K562 (cell line): ENCODE measurements around the gene MYO18A. TPM values are rescaled to one million over a fixed set of nuclear protein-coding genes. Genes with fewer than 3 reads are reported as not detected.

Experiments used
- CBX2 ChIP-seq: fragments of 200-600 bp; sonication (generic); IDR thresholded peaks from one replicate; pipeline ENCODE4 v1.6.1; 2012; ENCODE audit warnings: mild to moderate bottlenecking, low read length, inconsistent platforms; ENCODE audit not compliant: insufficient read depth, poor library complexity, severe bottlenecking
- CC2D1A ChIP-seq: fragments of 450-650 bp; IDR thresholded peaks from 2 replicates; pipeline ENCODE4 v1.6.1; 2017; ENCODE audit warnings: mild to moderate bottlenecking
- CREM ChIP-seq: IDR thresholded peaks from 2 replicates; pipeline ENCODE4 v1.6.1; 2014; ENCODE audit warnings: antibody characterized with exemption, low read depth
- HDAC3 ChIP-seq: fragments of 450-650 bp; IDR thresholded peaks from 2 replicates; pipeline ENCODE4 v1.6.1; 2018; ENCODE audit warnings: borderline replicate concordance, mild to moderate bottlenecking, moderate library complexity; ENCODE audit not compliant: partially characterized antibody
- NFE2L1 ChIP-seq: fragments of 450-650 bp; IDR thresholded peaks from 2 replicates; pipeline ENCODE4 v1.6.1; 2016; ENCODE audit warnings: missing genetic modification characterization, low read depth, mild to moderate bottlenecking, missing compliant biosample characterization, moderate library complexity, borderline replicate concordance
- POLR2G ChIP-seq: fragments of 200-400 bp; formaldehyde crosslinking; IDR thresholded peaks from 2 replicates; pipeline ENCODE4 v1.6.1; 2017; ENCODE audit warnings: low read depth, mild to moderate bottlenecking, antibody characterized with exemption, low read length, moderate library complexity
- POLR2H ChIP-seq: IDR thresholded peaks from 2 replicates; pipeline ENCODE4 v1.6.1; 2016; ENCODE audit warnings: missing genetic modification characterization, low read depth, mild to moderate bottlenecking, control low read depth, missing compliant biosample characterization, moderate library complexity
- RAD21 ChIP-seq, 2 experiments: fragments of 250-450 bp in 1 of 2; fragments of 450-650 bp in 1 of 2; sonication (Bioruptor Pico) in 1 of 2; formaldehyde crosslinking in 1 of 2; IDR thresholded peaks in 1 of 2; conservative IDR thresholded peaks in 1 of 2; 2 replicates each; pipeline versions ENCODE4 v1.4.0 to v1.8.0; 2020 to 2022; ENCODE audit warnings: mild to moderate bottlenecking in 2 of 2, moderate library complexity in 1 of 2
- SIN3A ChIP-seq, 2 experiments: fragments of 150-350 bp in 1 of 2; IDR thresholded peaks; 2 replicates each; pipeline ENCODE4 v1.6.1; 2011 to 2016; ENCODE audit warnings: borderline replicate concordance in 2 of 2, low read depth in 2 of 2, low read length in 2 of 2, mild to moderate bottlenecking in 2 of 2, moderate library complexity in 2 of 2; ENCODE audit not compliant: control insufficient read depth in 1 of 2
- SNRNP70 ChIP-seq: fragments of 200-400 bp; formaldehyde crosslinking; optimal IDR thresholded peaks from 2 replicates; pipeline ENCODE3; 2017; ENCODE audit warnings: low read depth, low read length
- SREBF1 ChIP-seq: fragments of 150-350 bp; IDR thresholded peaks from 2 replicates; pipeline ENCODE4 v1.6.1; 2014; ENCODE audit warnings: antibody characterized with exemption, low read depth, low read length, borderline replicate concordance
- SRSF1 ChIP-seq: fragments of 200-400 bp; formaldehyde crosslinking; IDR thresholded peaks from 2 replicates; pipeline ENCODE4 v1.6.1; 2017; ENCODE audit warnings: mild to moderate bottlenecking, low read depth, low read length, moderate library complexity
- ZEB2 ChIP-seq: fragments of 450-650 bp; IDR thresholded peaks from 2 replicates; pipeline ENCODE4 v1.6.1; 2016
- ZNF253 ChIP-seq: fragments of 250-450 bp; sonication (Bioruptor Pico); conservative IDR thresholded peaks from 2 replicates; pipeline ENCODE4 v1.6.1; 2021; ENCODE audit warnings: mild to moderate bottlenecking
- ZZZ3 ChIP-seq: fragments of 450-650 bp; IDR thresholded peaks from 2 replicates; pipeline ENCODE4 v1.6.1; 2016; ENCODE audit warnings: antibody characterized with exemption, mild to moderate bottlenecking, moderate library complexity
- polyA plus RNA-seq, 8 experiments: library from polyadenylated mRNA; depleted of rRNA in 4 of 8; stranded (reverse) in 5 of 8; unstranded in 3 of 8; fragments of >200 nt; fragmentation: Nextera tagmentation in 2 of 8; fragmentation: Illumina TruSeq in 1 of 8; extraction: Ambion mirVana in 2 of 8; extraction: Trizol in 1 of 8; gene quantifications; 2 replicates each; pipeline versions ENCODE4 v1.2.1 to v1.2.3, GENCODE V29; 2011 to 2014; ENCODE audit warnings: inconsistent platforms in 1 of 8, missing spikeins in 1 of 8
- total RNA-seq, 7 experiments: library from RNA; depleted of rRNA in 6 of 7; stranded (reverse); fragments of >200 nt in 6 of 7; fragmentation: Illumina TruSeq in 2 of 7; extraction: Trizol in 2 of 7; gene quantifications; 2 replicates each; pipeline versions ENCODE4 v1.2.1 to v1.2.3, GENCODE V29; 2011 to 2021; ENCODE audit warnings: low replicate concordance in 1 of 7
- TF ChIP-seq, protein P1 (sequence below): fragments of 450-650 bp; IDR thresholded peaks from 2 replicates; pipeline ENCODE4 v1.6.1; 2017; ENCODE audit warnings: antibody characterized with exemption
- TF ChIP-seq, protein P2 (sequence below): fragments of 450-650 bp; IDR thresholded peaks from 2 replicates; pipeline ENCODE4 v1.6.1; 2017; ENCODE audit warnings: mild to moderate bottlenecking, moderate library complexity
- TF ChIP-seq, protein P3 (sequence below): IDR thresholded peaks from 3 replicates; pipeline ENCODE4 v1.6.1; 2011; ENCODE audit warnings: borderline replicate concordance, mild to moderate bottlenecking, moderate library complexity; ENCODE audit not compliant: insufficient read length; ENCODE audit errors: extremely low read depth
- TF ChIP-seq, protein P4 (sequence below): fragments of 250-450 bp; sonication (Bioruptor Pico); IDR thresholded peaks from 2 replicates; pipeline ENCODE4 v1.8.0; 2022; ENCODE audit warnings: inconsistent platforms, mild to moderate bottlenecking, moderate library complexity, borderline replicate concordance

Gene MYO18A
- total and polyA plus RNA-seq, 9 of the 15 experiments (the other 6 are each of a cell fraction or from before 2014, with no cell fraction given): 2.5 to 65.4 (median 17.1) TPM

DNA sequence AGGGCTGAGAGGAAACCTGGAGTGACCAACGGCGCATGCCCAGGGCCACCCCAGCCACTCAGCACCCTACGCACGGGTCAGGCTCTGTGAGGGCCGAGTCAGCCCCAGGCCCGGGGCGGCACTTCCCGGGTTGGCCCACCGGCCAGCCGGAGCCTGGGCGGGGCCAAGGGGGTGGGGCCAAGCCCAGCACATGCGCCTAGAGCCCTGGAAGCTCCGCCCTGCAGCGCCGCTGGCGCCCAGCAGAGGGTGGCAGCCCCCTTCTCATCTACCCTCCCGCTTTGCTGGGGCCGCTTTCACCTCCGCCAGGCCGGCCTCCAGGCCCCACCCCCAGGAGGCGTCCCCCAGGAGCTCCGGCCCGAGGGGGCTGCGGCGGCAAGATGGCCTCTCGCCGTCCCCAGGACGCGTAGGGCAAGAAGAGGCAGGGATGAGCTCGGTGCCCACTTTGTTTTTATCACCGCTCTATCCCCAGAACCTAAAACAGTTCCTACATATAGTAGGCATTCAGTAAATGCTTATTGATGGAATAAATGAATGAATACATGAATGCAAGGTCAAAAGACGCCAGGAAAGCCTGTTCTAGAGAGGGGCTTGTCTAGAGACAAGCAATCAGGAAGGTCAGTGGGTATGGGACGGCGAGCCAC lies 31.3 kb downstream of the MYO18A start (continued):
- TF ChIP-seq HDAC3 (no peak), SNRNP70 (no peak), POLR2G (peak; percentile 67), SREBF1 (no peak), CC2D1A (peak; percentile 46; the same call in 1 of the 2 replicates), POLR2H (tag) (no peak), ZNF253 (CRISPR knock-in tag) (no peak), SIN3A (IDR thresholded peaks at IDR 0.05; ENCODE audit: borderline replicate concordance in 2 of 2, control insufficient read depth in 1 of 2, low read depth in 2 of 2, low read length in 2 of 2) (0 out of 4 replicates have a peak, but pooled peaks of 1 of the 2 experiments have one; percentile 45), CBX2 (no peak), CREM (no peak), SRSF1 (no peak), ZZZ3 (no peak), NFE2L1 (no peak), RAD21 (CRISPR knock-in tag; conservative IDR thresholded peaks at IDR 0.05 in 1 of 2, IDR thresholded peaks at IDR 0.05 in 1 of 2) (peak; percentile 98), ZEB2 (no peak)
- TF ChIP-seq, protein P1, sequence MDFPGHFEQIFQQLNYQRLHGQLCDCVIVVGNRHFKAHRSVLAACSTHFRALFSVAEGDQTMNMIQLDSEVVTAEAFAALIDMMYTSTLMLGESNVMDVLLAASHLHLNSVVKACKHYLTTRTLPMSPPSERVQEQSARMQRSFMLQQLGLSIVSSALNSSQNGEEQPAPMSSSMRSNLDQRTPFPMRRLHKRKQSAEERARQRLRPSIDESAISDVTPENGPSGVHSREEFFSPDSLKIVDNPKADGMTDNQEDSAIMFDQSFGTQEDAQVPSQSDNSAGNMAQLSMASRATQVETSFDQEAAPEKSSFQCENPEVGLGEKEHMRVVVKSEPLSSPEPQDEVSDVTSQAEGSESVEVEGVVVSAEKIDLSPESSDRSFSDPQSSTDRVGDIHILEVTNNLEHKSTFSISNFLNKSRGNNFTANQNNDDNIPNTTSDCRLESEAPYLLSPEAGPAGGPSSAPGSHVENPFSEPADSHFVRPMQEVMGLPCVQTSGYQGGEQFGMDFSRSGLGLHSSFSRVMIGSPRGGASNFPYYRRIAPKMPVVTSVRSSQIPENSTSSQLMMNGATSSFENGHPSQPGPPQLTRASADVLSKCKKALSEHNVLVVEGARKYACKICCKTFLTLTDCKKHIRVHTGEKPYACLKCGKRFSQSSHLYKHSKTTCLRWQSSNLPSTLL: no peak
- TF ChIP-seq, protein P2, sequence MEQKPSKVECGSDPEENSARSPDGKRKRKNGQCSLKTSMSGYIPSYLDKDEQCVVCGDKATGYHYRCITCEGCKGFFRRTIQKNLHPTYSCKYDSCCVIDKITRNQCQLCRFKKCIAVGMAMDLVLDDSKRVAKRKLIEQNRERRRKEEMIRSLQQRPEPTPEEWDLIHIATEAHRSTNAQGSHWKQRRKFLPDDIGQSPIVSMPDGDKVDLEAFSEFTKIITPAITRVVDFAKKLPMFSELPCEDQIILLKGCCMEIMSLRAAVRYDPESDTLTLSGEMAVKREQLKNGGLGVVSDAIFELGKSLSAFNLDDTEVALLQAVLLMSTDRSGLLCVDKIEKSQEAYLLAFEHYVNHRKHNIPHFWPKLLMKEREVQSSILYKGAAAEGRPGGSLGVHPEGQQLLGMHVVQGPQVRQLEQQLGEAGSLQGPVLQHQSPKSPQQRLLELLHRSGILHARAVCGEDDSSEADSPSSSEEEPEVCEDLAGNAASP: no peak
- TF ChIP-seq, protein P3, sequence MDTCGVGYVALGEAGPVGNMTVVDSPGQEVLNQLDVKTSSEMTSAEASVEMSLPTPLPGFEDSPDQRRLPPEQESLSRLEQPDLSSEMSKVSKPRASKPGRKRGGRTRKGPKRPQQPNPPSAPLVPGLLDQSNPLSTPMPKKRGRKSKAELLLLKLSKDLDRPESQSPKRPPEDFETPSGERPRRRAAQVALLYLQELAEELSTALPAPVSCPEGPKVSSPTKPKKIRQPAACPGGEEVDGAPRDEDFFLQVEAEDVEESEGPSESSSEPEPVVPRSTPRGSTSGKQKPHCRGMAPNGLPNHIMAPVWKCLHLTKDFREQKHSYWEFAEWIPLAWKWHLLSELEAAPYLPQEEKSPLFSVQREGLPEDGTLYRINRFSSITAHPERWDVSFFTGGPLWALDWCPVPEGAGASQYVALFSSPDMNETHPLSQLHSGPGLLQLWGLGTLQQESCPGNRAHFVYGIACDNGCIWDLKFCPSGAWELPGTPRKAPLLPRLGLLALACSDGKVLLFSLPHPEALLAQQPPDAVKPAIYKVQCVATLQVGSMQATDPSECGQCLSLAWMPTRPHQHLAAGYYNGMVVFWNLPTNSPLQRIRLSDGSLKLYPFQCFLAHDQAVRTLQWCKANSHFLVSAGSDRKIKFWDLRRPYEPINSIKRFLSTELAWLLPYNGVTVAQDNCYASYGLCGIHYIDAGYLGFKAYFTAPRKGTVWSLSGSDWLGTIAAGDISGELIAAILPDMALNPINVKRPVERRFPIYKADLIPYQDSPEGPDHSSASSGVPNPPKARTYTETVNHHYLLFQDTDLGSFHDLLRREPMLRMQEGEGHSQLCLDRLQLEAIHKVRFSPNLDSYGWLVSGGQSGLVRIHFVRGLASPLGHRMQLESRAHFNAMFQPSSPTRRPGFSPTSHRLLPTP: no peak
- TF ChIP-seq, protein P4, sequence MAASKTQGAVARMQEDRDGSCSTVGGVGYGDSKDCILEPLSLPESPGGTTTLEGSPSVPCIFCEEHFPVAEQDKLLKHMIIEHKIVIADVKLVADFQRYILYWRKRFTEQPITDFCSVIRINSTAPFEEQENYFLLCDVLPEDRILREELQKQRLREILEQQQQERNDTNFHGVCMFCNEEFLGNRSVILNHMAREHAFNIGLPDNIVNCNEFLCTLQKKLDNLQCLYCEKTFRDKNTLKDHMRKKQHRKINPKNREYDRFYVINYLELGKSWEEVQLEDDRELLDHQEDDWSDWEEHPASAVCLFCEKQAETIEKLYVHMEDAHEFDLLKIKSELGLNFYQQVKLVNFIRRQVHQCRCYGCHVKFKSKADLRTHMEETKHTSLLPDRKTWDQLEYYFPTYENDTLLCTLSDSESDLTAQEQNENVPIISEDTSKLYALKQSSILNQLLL (CRISPR knock-in tag): no peak
